GM12878 (cell line): ENCODE data around the gene TBC1D9B. TPM values are rescaled to one million over a fixed set of nuclear protein-coding genes. Genes with fewer than 3 reads are reported as not detected.

Source experiments
- ATAC-seq: fragments of 200-7000 bp; cut with Tn5 transposase; 3 replicates; pipeline ENCODE4 v1.9.1; 2020; ENCODE audit warnings: mild to moderate bottlenecking, moderate library complexity
- BruUV-seq: library from RNA; stranded (reverse); fragments of 400-500 nt; replicated peaks from 2 replicates; lab custom pipeline; 2021; lab: Mats Ljungman, UMichigan
- CTCF ChIA-PET: fragments of 300-600 bp; sonication (Branson Sonifier 250); formaldehyde crosslinking; extraction: SDS; loops from one replicate; lab custom pipeline; 2021; ENCODE audit warnings: inconsistent platforms; lab: Yijun Ruan, JAX
- POLR2A ChIA-PET: fragments of 350-600 bp; formaldehyde crosslinking; extraction: SDS; loops from one replicate; lab custom pipeline; 2021; ENCODE audit warnings: inconsistent platforms; lab: Charles Lee
- RAD21 ChIA-PET: fragments of 300-600 bp; sonication (Branson Sonifier 250); formaldehyde crosslinking; loops from one replicate; lab custom pipeline; 2023; ENCODE audit warnings: antibody characterized with exemption; ENCODE audit not compliant: unreplicated experiment; lab: Charles Lee
- SMC1A ChIA-PET: fragments of 300-600 bp; sonication (Branson Sonifier 250); formaldehyde crosslinking; loops from one replicate; lab custom pipeline; 2023; ENCODE audit not compliant: unreplicated experiment, uncharacterized antibody; lab: Charles Lee
- DNase-seq: peaks from one replicate; pipeline ENCODE4 v3.0.0-alpha.2; 2011; ENCODE audit warnings: low read depth, low spot score
- FAIRE-seq: peaks from 3 replicates; lab custom pipeline; 2011; peaks lifted over from hg19 to GRCh38; lab: Jason Lieb, UNC
- H2AFZ ChIP-seq: 2 replicates; pipeline ENCODE4 v1.6.0; 2011; ENCODE audit warnings: low read depth, low read length, control low read depth; ENCODE audit not compliant: control insufficient read depth
- H3K27ac ChIP-seq: 2 replicates; pipeline ENCODE4 v1.5.1; 2011; ENCODE audit warnings: control low read depth; ENCODE audit not compliant: control insufficient read depth, insufficient read depth
- H3K27me3 ChIP-seq, 2 experiments: replicated peaks in 1 of 2; 2 replicates each; pipeline versions ENCODE4 v1.6.0 to v1.6.1; 2011; ENCODE audit warnings: low read length in 1 of 2; ENCODE audit not compliant: control insufficient read depth in 2 of 2, insufficient read depth in 2 of 2
- H3K36me3 ChIP-seq, 2 experiments: 2 replicates each; pipeline ENCODE4 v1.5.1; 2011; ENCODE audit warnings: low read length in 1 of 2; ENCODE audit not compliant: control insufficient read depth in 2 of 2, insufficient read depth in 2 of 2
- H3K4me1 ChIP-seq: 2 replicates; pipeline ENCODE4 v1.6.1; 2011; ENCODE audit warnings: mild to moderate bottlenecking, low read length, moderate library complexity, mixed read lengths; ENCODE audit not compliant: control insufficient read depth, insufficient read depth
- H3K4me2 ChIP-seq: 2 replicates; pipeline ENCODE4 v1.6.0; 2011; ENCODE audit warnings: control low read depth; ENCODE audit not compliant: control insufficient read depth, insufficient read depth
- H3K4me3 ChIP-seq: fragments of 200-600 bp; sonication (generic); 2 replicates; pipeline ENCODE4 v1.5.1; 2016
- H3K79me2 ChIP-seq: 2 replicates; pipeline ENCODE4 v1.6.0; 2011; ENCODE audit warnings: low read length; ENCODE audit not compliant: control insufficient read depth, insufficient read depth
- H3K9ac ChIP-seq: 2 replicates; pipeline ENCODE4 v1.8.0; 2011; ENCODE audit warnings: low read length, control low read depth, mixed read lengths; ENCODE audit not compliant: control insufficient read depth, insufficient read depth
- H3K9me3 ChIP-seq: replicated peaks from 3 replicates; pipeline ENCODE4 v1.5.1; 2011; ENCODE audit warnings: mild to moderate bottlenecking, low read length; ENCODE audit not compliant: control insufficient read depth, insufficient read depth
- H4K20me1 ChIP-seq: 2 replicates; pipeline ENCODE4 v1.6.0; 2011; ENCODE audit not compliant: control insufficient read depth, insufficient read depth
- CEBPZ ChIP-seq: fragments of 150-350 bp; IDR thresholded peaks from 2 replicates; pipeline ENCODE4 v1.6.1; 2016; ENCODE audit warnings: low read depth, low read length
- CREM ChIP-seq: IDR thresholded peaks from 2 replicates; pipeline ENCODE4 v1.6.1; 2014; ENCODE audit warnings: antibody characterized with exemption, low read depth
- CTCF ChIP-seq, 3 experiments: IDR thresholded peaks in 2 of 3; conservative IDR thresholded peaks in 1 of 3; 2 replicates each; pipeline ENCODE4 v1.5.1; 2011; ENCODE audit warnings: low read depth in 3 of 3, low read length in 3 of 3, mild to moderate bottlenecking in 3 of 3, control low read depth in 2 of 3, moderate library complexity in 2 of 3, inconsistent platforms in 1 of 3, mixed read lengths in 1 of 3; ENCODE audit not compliant: control insufficient read depth in 2 of 3, insufficient read depth in 1 of 3; ENCODE audit errors: extremely low read depth in 1 of 3
- NBN ChIP-seq: fragments of 450-650 bp; IDR thresholded peaks from 2 replicates; pipeline ENCODE4 v1.6.1; 2016
- NRF1 ChIP-seq: conservative IDR thresholded peaks from 2 replicates; pipeline ENCODE4 v1.6.1; 2011; ENCODE audit warnings: mild to moderate bottlenecking, low read depth, low read length, improper control_type of control experiment
- POU2F2 ChIP-seq: IDR thresholded peaks from 3 replicates; pipeline ENCODE4 v1.6.1; 2011; ENCODE audit warnings: low read depth, mild to moderate bottlenecking, low read length, borderline replicate concordance
- REST ChIP-seq: IDR thresholded peaks from 2 replicates; pipeline ENCODE4 v1.6.1; 2012; ENCODE audit warnings: mild to moderate bottlenecking, low read depth, low read length
- TCF12 ChIP-seq: IDR thresholded peaks from 2 replicates; pipeline ENCODE4 v1.6.1; 2011; ENCODE audit warnings: low read depth, mild to moderate bottlenecking, low read length
- whole genome bisulfite sequencing: methylation state at CpG from one replicate; pipeline ENCODE4 v1.1.6; 2016; ENCODE audit warnings: low lambda C conversion rate; ENCODE audit not compliant: insufficient replicate concordance, insufficient coverage; ENCODE audit errors: missing lambda C conversion rate; 5-methylcytosine and 5-hydroxymethylcytosine counted together
- in situ Hi-C: fragments of 300-500 bp; cut with MboI; formaldehyde crosslinking; loops from 9 replicates; pipeline ENCODE4 v1.14.3; 2018; ENCODE audit warnings: mixed read lengths
- intact Hi-C: fragments of 100-400 bp; cut with micrococcal nuclease; formaldehyde crosslinking; loops from one replicate; pipeline ENCODE4 v1.14.2; 2022; ENCODE audit not compliant: unreplicated experiment
- polyA plus RNA-seq, 11 experiments: library from polyadenylated mRNA; depleted of rRNA in 4 of 11; unstranded in 6 of 11; stranded (reverse) in 5 of 11; fragments of >200 nt; fragmentation: Nextera tagmentation in 4 of 11; fragmentation: Illumina TruSeq in 1 of 11; extraction: Ambion mirVana in 4 of 11; extraction: Trizol in 1 of 11; gene quantifications; 1 replicate in 1 of 11; 2 replicates in 10 of 11; pipeline versions ENCODE4 v1.2.1 to v1.2.3, GENCODE V29; 2011 to 2016; ENCODE audit warnings: inconsistent platforms in 2 of 11, missing spikeins in 2 of 11, low read depth in 1 of 11
- total RNA-seq, 4 experiments: library from RNA; depleted of rRNA in 3 of 4; stranded (reverse); fragments of >200 nt in 3 of 4; fragmentation: Illumina TruSeq in 1 of 4; extraction: Trizol in 1 of 4; gene quantifications; 2 replicates each; pipeline versions ENCODE4 v1.2.1 to v1.2.3, GENCODE V29; 2013 to 2021

Gene TBC1D9B
- total and polyA plus RNA-seq, 10 of the 15 experiments (the other 5 are each of a cell fraction or from before 2014, with no cell fraction given): 4.0 to 74.2 (median 34.6) TPM

GRCh38 chr5:179874136-179874535 lies 33.6 kb downstream of the TBC1D9B start (continued):
- TF ChIP-seq CEBPZ (no peak), CREM (no peak), CTCF (IDR thresholded peaks at IDR 0.05 in 2 of 3, conservative IDR thresholded peaks at IDR 0.05 in 1 of 3; ENCODE audit: control insufficient read depth in 2 of 3, extremely low read depth in 1 of 3, insufficient read depth in 1 of 3, low read depth in 3 of 3, low read length in 3 of 3) (no peak), TCF12 (no peak), POU2F2 (no peak)

GRCh38 chr5:179873588-179874110 lies 34.0 kb downstream of the TBC1D9B start:
- Histone ChIP-seq H3K4me3 (no peak overlapping the region), H4K20me1 (no peaks in the 10 kb centered on the region), H2AFZ (no peak overlapping the region), H3K27me3 (no peaks in the 10 kb centered on the region), H3K79me2 (no peaks in the 10 kb centered on the region), H3K9me3 (no peaks in the 10 kb centered on the region), H3K9ac (no peak overlapping the region), H3K36me3 (peaks cover 17 to 22% of the 10 kb centered on the region in 2 experiments), H3K27ac (no peak overlapping the region), H3K4me2 (no peak overlapping the region), H3K4me1 (no peaks in the 10 kb centered on the region)
- no peak for DNase-seq
- ChIA-PET SMC1A (no interaction called here), RAD21 (no interaction called here), POLR2A (no interaction called here), CTCF (no interaction called here)
- no peak for ATAC-seq
- FAIRE-seq: no peak
- intact Hi-C loops: no loop called here
- in situ Hi-C loops: no loop called here
- 98% methylated on average over 7 of the region's 7 CpGs for WGBS
- BruUV-seq: no TSS peak
- TF ChIP-seq NRF1 (no peak), NBN (no peak), REST (no peak)
